Measurements from ENCODE around the gene C1orf198.

GRCh38 chr1:230787471-230787870, 80.8 kb downstream of the C1orf198 start:
- no peak for TF ChIP-seq ZNF274 (IDR thresholded peaks at IDR 0.05; ENCODE audit: low read depth, low read length)
- no peak for TF ChIP-seq YY1 (IDR thresholded peaks at IDR 0.05; ENCODE audit: insufficient read depth, insufficient read length)
- no peak for TF ChIP-seq SUZ12 (IDR thresholded peaks at IDR 0.05; ENCODE audit: extremely low read depth, insufficient read depth, insufficient read length)
